Progenitor cell of endocrine pancreas (in vitro differentiated cells): ENCODE data around the gene CCNQ. TPM values are rescaled to one million over a fixed set of nuclear protein-coding genes. Genes with fewer than 3 reads are reported as not detected.

Source experiments
- DNase-seq: peaks from one replicate; pipeline ENCODE4 v3.0.0; 2021; ENCODE audit warnings: low spot score; ENCODE audit not compliant: unreplicated experiment
- H3K27ac Mint-ChIP-seq: 2 replicates; pipeline ENCODE4 v1.8.0; 2021; ENCODE audit warnings: mild to moderate bottlenecking, moderate library complexity, mixed read lengths
- H3K27me3 Mint-ChIP-seq: 2 replicates; pipeline ENCODE4 v1.8.0; 2021; ENCODE audit warnings: mixed read lengths
- H3K36me3 Mint-ChIP-seq: 2 replicates; pipeline ENCODE4 v1.8.0; 2022; ENCODE audit warnings: mixed read lengths; ENCODE audit not compliant: insufficient read depth
- H3K4me1 Mint-ChIP-seq: 2 replicates; pipeline ENCODE4 v1.8.0; 2021; ENCODE audit warnings: low read depth, mixed read lengths
- H3K4me3 Mint-ChIP-seq: 2 replicates; pipeline ENCODE4 v1.8.0; 2021; ENCODE audit warnings: low read depth, mild to moderate bottlenecking, moderate library complexity, mixed read lengths
- H3K9me3 Mint-ChIP-seq: 2 replicates; pipeline ENCODE4 v1.8.0; 2021; ENCODE audit warnings: low read depth, mixed read lengths
- total RNA-seq: library from RNA; stranded (reverse); gene quantifications from 2 replicates; pipeline ENCODE4 v1.2.1, GENCODE V29; 2021
- TF ChIP-seq, protein P1 (sequence below): fragments of 200-600 bp; sonication (generic); IDR thresholded peaks from one replicate; pipeline ENCODE4 v1.5.0; 2021; ENCODE audit warnings: antibody characterized with exemption, mild to moderate bottlenecking; ENCODE audit not compliant: unreplicated experiment

Gene CCNQ
- total RNA-seq, 1 donor from 2014 or later: 19.2 TPM

DNA sequence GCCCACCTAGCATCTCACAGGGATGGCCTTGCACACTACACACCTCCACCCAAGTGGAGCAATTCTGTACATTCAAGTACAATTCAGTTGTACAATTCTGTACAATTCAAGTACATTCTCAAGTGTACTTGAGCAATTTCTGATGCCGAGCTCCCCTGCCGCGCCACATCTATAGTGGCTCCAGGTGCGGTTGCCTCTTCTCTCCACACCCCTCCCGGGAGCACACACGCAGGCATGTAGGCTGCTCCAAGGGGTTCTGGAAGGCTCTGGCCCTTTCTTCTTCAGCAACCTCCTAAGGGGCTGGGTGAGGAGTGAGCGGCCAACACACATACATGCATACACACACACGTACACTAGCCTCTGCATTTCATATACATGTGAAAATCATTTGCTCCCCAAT is 29.2 kb upstream of the CCNQ start:
- Mint-ChIP-seq H3K4me1 (peaks cover 5% of the 10 kb centered on the region), H3K27me3 (no peaks in the 10 kb centered on the region), H3K4me3 (no peak overlapping the region), H3K36me3 (peaks cover 3% of the 10 kb centered on the region), H3K9me3 (peaks cover 17% of the 10 kb centered on the region), H3K27ac (no peak overlapping the region)
- TF ChIP-seq, protein P1, sequence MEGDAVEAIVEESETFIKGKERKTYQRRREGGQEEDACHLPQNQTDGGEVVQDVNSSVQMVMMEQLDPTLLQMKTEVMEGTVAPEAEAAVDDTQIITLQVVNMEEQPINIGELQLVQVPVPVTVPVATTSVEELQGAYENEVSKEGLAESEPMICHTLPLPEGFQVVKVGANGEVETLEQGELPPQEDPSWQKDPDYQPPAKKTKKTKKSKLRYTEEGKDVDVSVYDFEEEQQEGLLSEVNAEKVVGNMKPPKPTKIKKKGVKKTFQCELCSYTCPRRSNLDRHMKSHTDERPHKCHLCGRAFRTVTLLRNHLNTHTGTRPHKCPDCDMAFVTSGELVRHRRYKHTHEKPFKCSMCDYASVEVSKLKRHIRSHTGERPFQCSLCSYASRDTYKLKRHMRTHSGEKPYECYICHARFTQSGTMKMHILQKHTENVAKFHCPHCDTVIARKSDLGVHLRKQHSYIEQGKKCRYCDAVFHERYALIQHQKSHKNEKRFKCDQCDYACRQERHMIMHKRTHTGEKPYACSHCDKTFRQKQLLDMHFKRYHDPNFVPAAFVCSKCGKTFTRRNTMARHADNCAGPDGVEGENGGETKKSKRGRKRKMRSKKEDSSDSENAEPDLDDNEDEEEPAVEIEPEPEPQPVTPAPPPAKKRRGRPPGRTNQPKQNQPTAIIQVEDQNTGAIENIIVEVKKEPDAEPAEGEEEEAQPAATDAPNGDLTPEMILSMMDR: no peak
- no peak for DNase-seq

DNA sequence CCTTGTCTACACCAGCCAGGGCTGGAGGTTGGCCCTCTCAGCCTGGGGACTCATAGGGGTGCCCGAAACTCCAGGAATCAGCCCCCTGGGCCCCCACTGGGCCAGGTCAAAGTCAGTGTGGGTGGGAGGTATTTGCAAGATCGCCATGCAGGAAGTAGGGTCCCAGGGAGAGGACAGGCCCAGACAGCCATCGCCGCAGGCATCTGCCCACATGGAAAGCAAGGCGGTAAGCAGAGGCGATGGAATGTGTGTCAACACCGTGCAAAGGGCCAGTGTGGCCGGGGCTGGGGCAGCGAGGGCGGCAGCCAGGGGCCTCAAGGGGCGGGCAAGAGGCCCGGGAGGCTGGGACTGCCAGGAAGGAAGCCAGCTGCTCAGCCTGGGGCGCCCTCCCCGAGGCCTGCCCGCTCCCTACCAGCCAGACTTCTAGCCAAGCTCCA is 28.8 kb upstream of the CCNQ start:
- H3K27ac Mint-ChIP-seq: no peak overlapping the region
- TF ChIP-seq, protein P1: no peak
- H3K4me1 Mint-ChIP-seq: peaks cover 9% of the 10 kb centered on the region
- no peak overlapping the region for H3K4me3 Mint-ChIP-seq
- H3K36me3 Mint-ChIP-seq: peaks cover 3% of the 10 kb centered on the region
- H3K27me3 Mint-ChIP-seq: no peaks in the 10 kb centered on the region
- H3K9me3 Mint-ChIP-seq: peaks cover 17% of the 10 kb centered on the region
- no peak for DNase-seq

DNA sequence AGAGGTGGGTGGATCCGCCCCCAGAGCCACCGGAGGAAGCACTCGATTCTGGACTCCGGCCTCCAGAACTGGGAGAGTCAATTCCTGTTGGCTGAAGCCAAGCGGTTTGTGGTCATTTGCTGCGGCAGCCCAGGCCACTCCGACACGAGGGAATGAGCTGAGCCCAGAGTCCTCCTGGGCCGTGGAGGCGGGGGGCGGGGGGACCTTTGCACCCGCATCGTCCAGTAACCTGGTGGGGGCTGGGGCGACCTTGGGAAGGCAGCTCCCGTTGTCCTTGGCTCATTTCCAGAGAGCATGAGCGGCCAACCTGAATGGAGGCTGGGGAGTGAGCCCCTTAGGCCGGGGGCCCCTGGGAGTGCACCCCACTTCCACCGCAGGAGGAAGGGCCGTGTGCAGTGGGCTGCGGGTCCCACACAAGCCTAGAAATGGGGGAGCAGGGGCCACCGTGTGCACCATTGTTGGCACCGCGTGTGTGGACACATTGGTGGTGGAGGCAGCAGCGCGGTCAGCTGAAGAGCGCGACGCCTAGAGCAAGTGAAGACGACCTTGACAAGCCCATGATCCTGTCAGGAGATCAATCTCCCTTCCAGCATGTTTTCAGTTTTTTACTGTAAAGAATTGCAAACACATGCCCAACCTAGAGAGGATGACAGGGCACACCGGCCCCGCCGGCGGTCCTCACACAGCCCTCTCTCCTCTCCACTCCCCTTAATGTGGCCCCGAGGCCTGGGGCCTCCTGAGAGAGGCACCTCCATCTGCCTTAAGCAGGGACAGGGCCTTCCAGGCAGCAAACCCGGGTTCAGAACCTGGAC is 28.1 kb upstream of the CCNQ start:
- H3K4me1 Mint-ChIP-seq: peaks cover 14% of the 10 kb centered on the region
- DNase-seq: no peak
- H3K27ac Mint-ChIP-seq: no peak overlapping the region
- TF ChIP-seq, protein P1: no peak
- no peak overlapping the region for H3K4me3 Mint-ChIP-seq
- H3K9me3 Mint-ChIP-seq: peaks cover 17% of the 10 kb centered on the region
- peaks cover 3% of the 10 kb centered on the region for H3K36me3 Mint-ChIP-seq
- H3K27me3 Mint-ChIP-seq: no peaks in the 10 kb centered on the region

DNA sequence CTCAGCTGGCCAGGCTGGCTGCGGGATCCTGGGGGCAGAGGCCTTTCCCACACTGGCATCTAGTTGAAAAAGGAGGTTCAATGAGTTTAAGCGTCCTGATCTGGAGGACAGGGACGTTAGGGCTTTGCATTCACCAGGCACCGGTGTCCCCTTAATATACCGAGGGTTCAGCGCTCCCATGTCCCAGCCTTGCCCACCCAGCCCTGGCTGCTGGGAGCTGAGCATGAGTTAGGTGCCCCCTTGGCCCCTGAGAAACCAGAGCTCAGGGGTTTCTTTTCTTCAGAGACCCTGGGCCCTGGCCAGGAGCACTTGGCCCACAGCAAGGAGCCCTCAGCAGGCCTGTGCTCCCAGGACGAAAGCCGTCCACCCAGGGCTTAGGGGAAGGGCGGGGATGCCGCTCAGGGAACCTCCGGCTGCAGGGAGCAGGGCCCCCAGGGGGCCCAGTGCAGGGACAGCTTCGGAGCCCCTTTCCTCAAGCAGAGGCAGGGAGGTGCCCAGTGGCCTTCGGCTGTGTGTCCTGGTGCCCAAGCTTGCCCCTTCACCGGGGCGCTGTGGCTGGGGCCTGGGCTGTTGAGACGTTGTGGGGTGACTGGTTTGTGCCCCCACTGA is 27.2 kb upstream of the CCNQ start:
- Mint-ChIP-seq H3K27me3 (no peaks in the 10 kb centered on the region), H3K27ac (no peak overlapping the region), H3K9me3 (peaks cover 9% of the 10 kb centered on the region), H3K36me3 (peaks cover 2% of the 10 kb centered on the region), H3K4me3 (no peak overlapping the region), H3K4me1 (peaks cover 14% of the 10 kb centered on the region)
- TF ChIP-seq, protein P1: no peak
- no peak for DNase-seq

DNA sequence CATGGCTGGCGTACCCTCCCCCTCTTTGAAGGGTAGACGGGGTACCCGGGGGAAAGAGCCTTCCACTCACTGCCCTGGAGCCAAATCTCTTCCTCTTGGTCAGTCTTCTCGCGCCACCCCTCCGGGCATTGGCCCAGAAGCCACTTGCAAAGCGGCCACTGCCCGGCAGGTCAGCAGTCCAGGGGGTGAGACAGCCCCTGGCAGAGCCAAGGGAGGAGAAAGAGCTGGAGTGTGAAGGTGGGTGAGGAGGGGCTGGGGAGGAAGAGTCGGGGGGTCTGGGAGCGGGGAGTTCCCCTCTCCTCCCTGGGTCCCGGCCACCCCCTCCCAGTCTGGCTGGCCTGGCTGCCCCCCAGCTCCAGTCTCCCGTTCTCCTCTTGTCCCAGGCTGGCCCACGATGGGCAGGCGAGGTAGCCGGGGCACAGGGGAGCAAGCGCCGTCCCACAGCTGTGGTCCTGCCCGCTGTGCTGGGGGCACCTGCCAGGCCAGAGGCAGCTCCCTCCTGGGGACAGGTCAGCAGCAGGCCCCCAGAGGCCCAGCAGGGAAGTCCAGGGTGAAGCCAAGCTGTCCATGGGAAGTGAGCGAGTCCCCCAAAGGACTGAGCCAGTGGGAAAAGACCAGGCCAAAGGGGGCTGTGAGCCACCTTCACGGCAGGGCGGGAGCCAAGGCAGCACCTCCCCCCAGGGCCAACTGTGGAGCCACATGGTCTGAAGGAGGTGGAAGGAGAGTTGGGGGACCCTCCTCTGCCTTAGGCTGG is 26.5 kb upstream of the CCNQ start:
- no peak overlapping the region for H3K4me3 Mint-ChIP-seq
- H3K9me3 Mint-ChIP-seq: peaks cover 6% of the 10 kb centered on the region
- peaks cover 14% of the 10 kb centered on the region for H3K4me1 Mint-ChIP-seq
- no peak overlapping the region for H3K27ac Mint-ChIP-seq
- H3K36me3 Mint-ChIP-seq: no peaks in the 10 kb centered on the region
- DNase-seq: no peak
- H3K27me3 Mint-ChIP-seq: no peaks in the 10 kb centered on the region
- TF ChIP-seq, protein P1: no peak
